HepG2 (cell line): ENCODE results near the gene HEBP1. TPM values are rescaled to one million over a fixed set of nuclear protein-coding genes. Genes with fewer than 3 reads are reported as not detected.

Experiments used
- CBFB ChIP-seq: sonication (generic); formaldehyde crosslinking; IDR thresholded peaks from 2 replicates; pipeline ENCODE4 v1.4.0; 2020; ENCODE audit warnings: missing genetic modification reagents
- CREB1 ChIP-seq, 2 experiments: fragments of 450-650 bp in 1 of 2; IDR thresholded peaks; 2 replicates each; pipeline ENCODE4 v1.6.1; 2016 to 2017; ENCODE audit warnings: control low read depth in 1 of 2, mild to moderate bottlenecking in 1 of 2, missing compliant biosample characterization in 1 of 2, missing genetic modification characterization in 1 of 2
- DNMT1 ChIP-seq: sonication (generic); formaldehyde crosslinking; IDR thresholded peaks from 2 replicates; pipeline ENCODE4 v1.5.1; 2020; ENCODE audit warnings: mild to moderate bottlenecking, missing genetic modification reagents
- GPN1 ChIP-seq: sonication (generic); formaldehyde crosslinking; IDR thresholded peaks from 2 replicates; pipeline ENCODE4 v1.5.1; 2020; ENCODE audit warnings: missing genetic modification reagents, borderline replicate concordance
- HMG20A ChIP-seq: IDR thresholded peaks from 2 replicates; pipeline ENCODE4 v1.6.1; 2016; ENCODE audit warnings: borderline replicate concordance
- HNRNPLL ChIP-seq: fragments of 200-400 bp; formaldehyde crosslinking; IDR thresholded peaks from 2 replicates; pipeline ENCODE4 v1.6.1; 2017; ENCODE audit warnings: mild to moderate bottlenecking, low read depth, low read length; ENCODE audit not compliant: poor library complexity, severe bottlenecking
- SRSF4 ChIP-seq: fragments of 200-400 bp; formaldehyde crosslinking; IDR thresholded peaks from one replicate; pipeline ENCODE4 v1.6.1; 2018; ENCODE audit warnings: mild to moderate bottlenecking, low read depth, low read length, moderate library complexity; ENCODE audit not compliant: poor library complexity, severe bottlenecking
- TEAD3 ChIP-seq: optimal IDR thresholded peaks from 2 replicates; pipeline ENCODE3; 2016; ENCODE audit warnings: borderline replicate concordance
- THAP9 ChIP-seq: sonication (generic); formaldehyde crosslinking; IDR thresholded peaks from 2 replicates; pipeline ENCODE4; 2020; ENCODE audit warnings: missing genetic modification reagents, mild to moderate bottlenecking, borderline replicate concordance
- TMF1 ChIP-seq: sonication (generic); formaldehyde crosslinking; IDR thresholded peaks from 2 replicates; pipeline ENCODE4 v1.8.1; 2022; ENCODE audit warnings: low read depth, missing genetic modification reagents
- ZNF274 ChIP-seq: sonication (generic); formaldehyde crosslinking; IDR thresholded peaks from 2 replicates; pipeline ENCODE4 v1.5.1; 2020; ENCODE audit warnings: mild to moderate bottlenecking, missing genetic modification reagents
- ZNF549 ChIP-seq: sonication (generic); formaldehyde crosslinking; IDR thresholded peaks from 2 replicates; pipeline ENCODE4 v1.5.0; 2020; ENCODE audit warnings: missing genetic modification reagents
- ZNF569 ChIP-seq: sonication (generic); formaldehyde crosslinking; IDR thresholded peaks from 2 replicates; pipeline ENCODE4 v1.5.0; 2020; ENCODE audit warnings: mild to moderate bottlenecking, missing genetic modification reagents, moderate library complexity, borderline replicate concordance
- ZNF83 ChIP-seq: sonication (generic); formaldehyde crosslinking; IDR thresholded peaks from 2 replicates; pipeline ENCODE4 v1.4.0; 2020; ENCODE audit warnings: missing genetic modification reagents, mild to moderate bottlenecking, borderline replicate concordance
- ZSCAN20 ChIP-seq: sonication (generic); formaldehyde crosslinking; IDR thresholded peaks from 2 replicates; pipeline ENCODE4 v1.4.0; 2020; ENCODE audit warnings: missing genetic modification reagents, mild to moderate bottlenecking, borderline replicate concordance
- polyA plus RNA-seq, 8 experiments: library from polyadenylated mRNA; depleted of rRNA in 3 of 8; stranded (reverse) in 7 of 8; unstranded in 1 of 8; fragments of >200 nt; fragmentation: Illumina TruSeq in 4 of 8; extraction: Trizol in 4 of 8; gene quantifications; 2 replicates each; pipeline versions ENCODE4 v1.2.1 to v1.2.3, GENCODE V29; 2011 to 2016; ENCODE audit warnings: low read depth in 4 of 8, missing spikeins in 1 of 8, mixed read lengths in 1 of 8; ENCODE audit not compliant: insufficient read depth in 1 of 8
- total RNA-seq, 5 experiments: library from RNA; depleted of rRNA; stranded (reverse); fragments of >200 nt; fragmentation: Illumina TruSeq; extraction: Trizol; gene quantifications; 2 replicates each; pipeline ENCODE4 v1.2.3, GENCODE V29; 2016; ENCODE audit warnings: low read depth in 1 of 5
- TF ChIP-seq, protein P1 (sequence below), 2 experiments: IDR thresholded peaks; 2 replicates each; pipeline ENCODE4 v1.6.1; 2011 to 2012; ENCODE audit warnings: low read length in 2 of 2, borderline replicate concordance in 1 of 2, low read depth in 1 of 2, mild to moderate bottlenecking in 1 of 2, moderate library complexity in 1 of 2
- TF ChIP-seq, protein P2 (sequence below): sonication (generic); formaldehyde crosslinking; IDR thresholded peaks from 2 replicates; pipeline ENCODE4 v1.4.0; 2020; ENCODE audit warnings: missing genetic modification reagents, borderline replicate concordance
- TF ChIP-seq, protein P3 (sequence below): sonication (generic); formaldehyde crosslinking; IDR thresholded peaks from 2 replicates; pipeline ENCODE4 v1.8.1; 2023; ENCODE audit warnings: mild to moderate bottlenecking, missing genetic modification reagents

The HEBP1 gene
- total and polyA plus RNA-seq, 2 of the 13 experiments (the other 11 are each of a cell fraction or from before 2014, with no cell fraction given): 7.8 to 9.4 TPM

DNA sequence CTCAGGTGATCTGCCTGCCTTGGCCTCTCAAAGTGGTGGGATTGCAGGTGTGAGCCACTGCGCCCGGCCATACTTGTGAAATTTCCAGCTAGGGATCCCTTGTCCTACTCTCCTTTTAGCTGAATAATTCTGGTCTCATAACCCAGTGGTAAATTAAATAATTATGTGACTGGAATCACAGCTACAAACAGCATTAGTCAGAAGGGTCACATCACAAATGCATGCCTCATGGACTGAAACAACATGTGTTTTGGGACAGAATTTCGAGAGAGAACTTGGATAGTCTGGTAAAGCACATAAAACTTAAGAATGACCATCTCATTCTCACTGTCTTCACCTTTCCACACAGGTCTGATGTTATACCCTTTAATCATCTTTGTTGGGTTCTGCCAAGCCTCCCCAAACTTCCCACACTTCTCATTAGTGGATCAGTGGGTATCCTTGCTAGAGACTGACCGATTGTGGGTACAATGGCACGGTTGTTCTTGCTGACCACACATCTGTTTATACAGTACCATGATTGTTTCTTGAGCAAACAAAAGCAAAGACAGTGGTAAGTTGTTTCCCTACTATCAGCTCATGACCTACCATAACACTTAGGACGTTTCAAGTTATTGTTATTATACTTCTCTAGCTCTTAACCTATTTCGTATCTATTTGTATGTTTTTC is 53.2 kb downstream of the HEBP1 start (continued):
- TF ChIP-seq, protein P1, sequence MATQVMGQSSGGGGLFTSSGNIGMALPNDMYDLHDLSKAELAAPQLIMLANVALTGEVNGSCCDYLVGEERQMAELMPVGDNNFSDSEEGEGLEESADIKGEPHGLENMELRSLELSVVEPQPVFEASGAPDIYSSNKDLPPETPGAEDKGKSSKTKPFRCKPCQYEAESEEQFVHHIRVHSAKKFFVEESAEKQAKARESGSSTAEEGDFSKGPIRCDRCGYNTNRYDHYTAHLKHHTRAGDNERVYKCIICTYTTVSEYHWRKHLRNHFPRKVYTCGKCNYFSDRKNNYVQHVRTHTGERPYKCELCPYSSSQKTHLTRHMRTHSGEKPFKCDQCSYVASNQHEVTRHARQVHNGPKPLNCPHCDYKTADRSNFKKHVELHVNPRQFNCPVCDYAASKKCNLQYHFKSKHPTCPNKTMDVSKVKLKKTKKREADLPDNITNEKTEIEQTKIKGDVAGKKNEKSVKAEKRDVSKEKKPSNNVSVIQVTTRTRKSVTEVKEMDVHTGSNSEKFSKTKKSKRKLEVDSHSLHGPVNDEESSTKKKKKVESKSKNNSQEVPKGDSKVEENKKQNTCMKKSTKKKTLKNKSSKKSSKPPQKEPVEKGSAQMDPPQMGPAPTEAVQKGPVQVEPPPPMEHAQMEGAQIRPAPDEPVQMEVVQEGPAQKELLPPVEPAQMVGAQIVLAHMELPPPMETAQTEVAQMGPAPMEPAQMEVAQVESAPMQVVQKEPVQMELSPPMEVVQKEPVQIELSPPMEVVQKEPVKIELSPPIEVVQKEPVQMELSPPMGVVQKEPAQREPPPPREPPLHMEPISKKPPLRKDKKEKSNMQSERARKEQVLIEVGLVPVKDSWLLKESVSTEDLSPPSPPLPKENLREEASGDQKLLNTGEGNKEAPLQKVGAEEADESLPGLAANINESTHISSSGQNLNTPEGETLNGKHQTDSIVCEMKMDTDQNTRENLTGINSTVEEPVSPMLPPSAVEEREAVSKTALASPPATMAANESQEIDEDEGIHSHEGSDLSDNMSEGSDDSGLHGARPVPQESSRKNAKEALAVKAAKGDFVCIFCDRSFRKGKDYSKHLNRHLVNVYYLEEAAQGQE (IDR thresholded peaks at IDR 0.05; ENCODE audit: borderline replicate concordance in 1 of 2, low read depth in 1 of 2, low read length in 2 of 2): no peak
- peak; percentile 68; the same call in 1 of the 2 replicates for TF ChIP-seq HMG20A
- no peak for TF ChIP-seq ZNF569 (CRISPR knock-in tag)
- TF ChIP-seq ZSCAN20 (CRISPR knock-in tag): no peak
- no peak for TF ChIP-seq CREB1 (IDR thresholded peaks at IDR 0.05)
- no peak for TF ChIP-seq CREB1 (CRISPR knock-in tag; IDR thresholded peaks at IDR 0.05)
- no peak for TF ChIP-seq HNRNPLL
- no peak for TF ChIP-seq GPN1
- no peak for TF ChIP-seq THAP9
- TF ChIP-seq TMF1 (CRISPR knock-in tag): no peak
- peak; percentile 65; the same call in 1 of the 2 replicates for TF ChIP-seq CBFB (CRISPR knock-in tag)
- TF ChIP-seq SRSF4: no peak
- no peak for TF ChIP-seq ZNF549 (CRISPR knock-in tag)
- no peak for TF ChIP-seq ZNF274
- no peak for TF ChIP-seq TEAD3
- TF ChIP-seq ZNF83: no peak
- TF ChIP-seq, protein P2, sequence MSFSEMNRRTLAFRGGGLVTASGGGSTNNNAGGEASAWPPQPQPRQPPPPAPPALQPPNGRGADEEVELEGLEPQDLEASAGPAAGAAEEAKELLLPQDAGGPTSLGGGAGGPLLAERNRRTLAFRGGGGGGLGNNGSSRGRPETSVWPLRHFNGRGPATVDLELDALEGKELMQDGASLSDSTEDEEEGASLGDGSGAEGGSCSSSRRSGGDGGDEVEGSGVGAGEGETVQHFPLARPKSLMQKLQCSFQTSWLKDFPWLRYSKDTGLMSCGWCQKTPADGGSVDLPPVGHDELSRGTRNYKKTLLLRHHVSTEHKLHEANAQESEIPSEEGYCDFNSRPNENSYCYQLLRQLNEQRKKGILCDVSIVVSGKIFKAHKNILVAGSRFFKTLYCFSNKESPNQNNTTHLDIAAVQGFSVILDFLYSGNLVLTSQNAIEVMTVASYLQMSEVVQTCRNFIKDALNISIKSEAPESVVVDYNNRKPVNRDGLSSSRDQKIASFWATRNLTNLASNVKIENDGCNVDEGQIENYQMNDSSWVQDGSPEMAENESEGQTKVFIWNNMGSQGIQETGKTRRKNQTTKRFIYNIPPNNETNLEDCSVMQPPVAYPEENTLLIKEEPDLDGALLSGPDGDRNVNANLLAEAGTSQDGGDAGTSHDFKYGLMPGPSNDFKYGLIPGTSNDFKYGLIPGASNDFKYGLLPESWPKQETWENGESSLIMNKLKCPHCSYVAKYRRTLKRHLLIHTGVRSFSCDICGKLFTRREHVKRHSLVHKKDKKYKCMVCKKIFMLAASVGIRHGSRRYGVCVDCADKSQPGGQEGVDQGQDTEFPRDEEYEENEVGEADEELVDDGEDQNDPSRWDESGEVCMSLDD (CRISPR knock-in tag): no peak
- TF ChIP-seq DNMT1 (CRISPR knock-in tag): no peak
- TF ChIP-seq, protein P3, sequence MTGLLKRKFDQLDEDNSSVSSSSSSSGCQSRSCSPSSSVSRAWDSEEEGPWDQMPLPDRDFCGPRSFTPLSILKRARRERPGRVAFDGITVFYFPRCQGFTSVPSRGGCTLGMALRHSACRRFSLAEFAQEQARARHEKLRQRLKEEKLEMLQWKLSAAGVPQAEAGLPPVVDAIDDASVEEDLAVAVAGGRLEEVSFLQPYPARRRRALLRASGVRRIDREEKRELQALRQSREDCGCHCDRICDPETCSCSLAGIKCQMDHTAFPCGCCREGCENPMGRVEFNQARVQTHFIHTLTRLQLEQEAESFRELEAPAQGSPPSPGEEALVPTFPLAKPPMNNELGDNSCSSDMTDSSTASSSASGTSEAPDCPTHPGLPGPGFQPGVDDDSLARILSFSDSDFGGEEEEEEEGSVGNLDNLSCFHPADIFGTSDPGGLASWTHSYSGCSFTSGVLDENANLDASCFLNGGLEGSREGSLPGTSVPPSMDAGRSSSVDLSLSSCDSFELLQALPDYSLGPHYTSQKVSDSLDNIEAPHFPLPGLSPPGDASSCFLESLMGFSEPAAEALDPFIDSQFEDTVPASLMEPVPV (CRISPR knock-in tag): no peak
